ENCODE data around the gene ABR. TPM values are rescaled to one million over a fixed set of nuclear protein-coding genes. Genes with fewer than 3 reads are reported as not detected.
A peak's percentile ranks its signal among the peaks of the same experiment; 100 is the strongest.

The ABR gene
- total RNA-seq, 1 donor from 2014 or later: 92.7 TPM

GRCh38 chr17:1120596-1121441, 59.0 kb downstream of the ABR start:
- Histone ChIP-seq H3F3A (ENCODE audit: low read depth) (peaks cover 5% of the 10 kb centered on the region), H3K4me2 (no peak overlapping the region)

DNA sequence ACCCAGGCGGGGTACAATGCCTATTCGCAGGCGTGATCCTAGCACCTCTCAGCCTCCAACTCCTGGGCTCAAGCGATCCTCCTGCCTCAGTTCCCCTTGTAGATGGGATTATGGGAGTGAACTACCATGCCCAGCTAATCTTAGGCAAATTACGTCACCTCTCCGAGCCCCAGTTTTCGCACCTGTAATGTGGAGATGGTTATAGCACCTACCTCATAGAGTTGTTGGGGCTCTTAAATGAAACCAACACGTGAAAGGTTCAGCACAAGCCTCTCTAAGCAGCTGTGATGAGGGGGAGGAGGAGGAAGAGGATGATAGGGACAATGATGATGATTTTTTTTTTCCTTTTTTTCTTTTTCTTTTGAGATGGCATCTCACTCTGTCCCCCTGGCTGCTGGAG, 59.9 kb downstream of the ABR start:
- no peak overlapping the region for H2AFZ ChIP-seq (replicated peaks)
- TF ChIP-seq CTCF (IDR thresholded peaks at IDR 0.05) (no peak), EZH2phosphoT487 (IDR thresholded peaks at IDR 0.05) (no peak), EZH2 (IDR thresholded peaks at IDR 0.05) (no peak)
- H3K9me3 ChIP-seq (ENCODE audit: low read depth): no peaks in the 10 kb centered on the region
- no peak overlapping the region for H3K4me2 ChIP-seq
- peaks cover 3% of the 10 kb centered on the region for H3K9me3 Mint-ChIP-seq
- H3K27me3 Mint-ChIP-seq (ENCODE audit: insufficient read depth, low read depth): no peaks in the 10 kb centered on the region
- no peak overlapping the region for H3K4me3 Mint-ChIP-seq
- H3K4me1 ChIP-seq: peaks cover 9% of the 10 kb centered on the region
- peaks cover 31% of the 10 kb centered on the region for H4K20me1 ChIP-seq (ENCODE audit: low read depth)
- no peaks in the 10 kb centered on the region for H3K79me2 ChIP-seq (ENCODE audit: low read depth)
- H3K4me3 ChIP-seq: no peak overlapping the region
- no peak overlapping the region for H3K27ac ChIP-seq
- H3K4me1 Mint-ChIP-seq: peaks cover 33% of the 10 kb centered on the region
- H3K36me3 Mint-ChIP-seq: peaks cover 4% of the 10 kb centered on the region
- no peaks in the 10 kb centered on the region for H3K36me3 ChIP-seq
- peaks cover 10% of the 10 kb centered on the region for H3F3A ChIP-seq (ENCODE audit: low read depth)
- no peak overlapping the region for H3K27ac Mint-ChIP-seq
- H3K9ac ChIP-seq: no peak overlapping the region
- H3K27me3 ChIP-seq: no peaks in the 10 kb centered on the region
- DNase-seq (ENCODE audit: low spot score): no peak

More at GRCh38 chr17:1120596-1121441, 59.0 kb downstream of the ABR start:
- Mint-ChIP-seq H3K27ac (peak overlapping the region; percentile 17), H3K4me1 (peaks cover 31% of the 10 kb centered on the region), H3K9me3 (peaks cover 3% of the 10 kb centered on the region), H3K36me3 (peaks cover 4% of the 10 kb centered on the region), H3K4me3 (no peak overlapping the region), H3K27me3 (ENCODE audit: insufficient read depth, low read depth) (no peaks in the 10 kb centered on the region)
- Histone ChIP-seq H3K9ac (no peak overlapping the region), H3K27ac (no peak overlapping the region), H3K36me3 (no peaks in the 10 kb centered on the region), H3K4me1 (peaks cover 9% of the 10 kb centered on the region), H4K20me1 (ENCODE audit: low read depth) (peaks cover 31% of the 10 kb centered on the region), H3K27me3 (no peaks in the 10 kb centered on the region), H2AFZ (replicated peaks) (no peak overlapping the region), H3K4me3 (no peak overlapping the region), H3K79me2 (ENCODE audit: low read depth) (no peaks in the 10 kb centered on the region), H3K9me3 (ENCODE audit: low read depth) (no peaks in the 10 kb centered on the region)
- DNase-seq (ENCODE audit: low spot score): peak; percentile 32
- TF ChIP-seq EZH2phosphoT487 (IDR thresholded peaks at IDR 0.05): no peak
- no peak for TF ChIP-seq CTCF (IDR thresholded peaks at IDR 0.05)
- no peak for TF ChIP-seq EZH2 (IDR thresholded peaks at IDR 0.05)

GRCh38 chr17:1116602-1117001, 63.2 kb downstream of the ABR start:
- no peaks in the 10 kb centered on the region for H3K9me3 ChIP-seq (ENCODE audit: low read depth)
- H4K20me1 ChIP-seq (ENCODE audit: low read depth): peaks cover 10% of the 10 kb centered on the region
- no peak overlapping the region for H2AFZ ChIP-seq (replicated peaks)
- H3K27ac ChIP-seq: no peak overlapping the region
- H3K4me2 ChIP-seq: no peak overlapping the region
- H3K27me3 ChIP-seq: no peaks in the 10 kb centered on the region
- no peaks in the 10 kb centered on the region for H3K79me2 ChIP-seq (ENCODE audit: low read depth)
- H3K4me3 Mint-ChIP-seq: no peak overlapping the region
- H3K4me3 ChIP-seq: no peak overlapping the region
- peaks cover 9% of the 10 kb centered on the region for H3K4me1 ChIP-seq
- H3F3A ChIP-seq (ENCODE audit: low read depth): peaks cover 9% of the 10 kb centered on the region
- no peak for DNase-seq (ENCODE audit: low spot score)
- H3K4me1 Mint-ChIP-seq: peaks cover 29% of the 10 kb centered on the region
- H3K36me3 Mint-ChIP-seq: peaks cover 4% of the 10 kb centered on the region
- H3K27ac Mint-ChIP-seq: no peak overlapping the region
- peaks cover 3% of the 10 kb centered on the region for H3K9me3 Mint-ChIP-seq
- no peaks in the 10 kb centered on the region for H3K36me3 ChIP-seq
- no peak overlapping the region for H3K9ac ChIP-seq
- TF ChIP-seq EZH2phosphoT487 (IDR thresholded peaks at IDR 0.05) (no peak), EZH2 (IDR thresholded peaks at IDR 0.05) (no peak), CTCF (IDR thresholded peaks at IDR 0.05) (no peak)
- H3K27me3 Mint-ChIP-seq (ENCODE audit: insufficient read depth, low read depth): peaks cover 2% of the 10 kb centered on the region
